Thyroid gland (tissue), 4 donors: ENCODE data around the gene LRRC27.

Experiments used
- CTCF ChIP-seq, 6 experiments: fragments of 200-600 bp in 3 of 6; fragments of 450-650 bp in 3 of 6; sonication (generic) in 3 of 6; IDR thresholded peaks; one replicate each; pipeline ENCODE4 v1.5.1; 2016 to 2019; ENCODE audit warnings: antibody characterized with exemption in 6 of 6, mild to moderate bottlenecking in 2 of 6, inconsistent platforms in 1 of 6, moderate library complexity in 1 of 6
- POLR2A ChIP-seq, 2 donors: fragments of 450-650 bp; IDR thresholded peaks; one replicate each; pipeline ENCODE4 v1.6.1; 2017; ENCODE audit warnings: antibody characterized with exemption in 2 of 2, mild to moderate bottlenecking in 2 of 2, moderate library complexity in 1 of 2

DNA sequence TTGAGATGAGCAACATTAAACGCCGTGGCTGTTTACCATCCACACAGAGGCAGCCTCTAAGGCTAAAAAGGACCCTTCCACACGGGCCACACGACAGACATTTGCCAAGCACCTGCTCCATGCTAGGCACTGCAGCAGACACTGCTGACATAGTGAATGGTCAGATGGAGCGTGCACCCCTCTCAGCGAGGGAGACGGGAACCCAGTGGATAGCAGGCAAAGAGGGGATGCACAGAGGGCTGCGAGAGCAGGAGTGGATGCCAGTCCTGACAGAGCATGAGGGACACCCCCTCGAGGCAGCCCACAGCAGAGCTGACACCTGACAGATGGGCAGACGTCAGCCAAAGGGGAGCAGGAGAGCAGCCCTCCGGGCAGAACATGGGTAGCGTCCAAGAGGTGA lies 18.7 kb upstream of the LRRC27 start:
- TF ChIP-seq POLR2A (IDR thresholded peaks at IDR 0.05) = no peak
- TF ChIP-seq CTCF (IDR thresholded peaks at IDR 0.05) = no peak
